Neural progenitor cell (in vitro differentiated cells): ENCODE results near the gene EEF2K. TPM values are rescaled to one million over a fixed set of nuclear protein-coding genes. Genes with fewer than 3 reads are reported as not detected.

Experiments
- DNase-seq: peaks from one replicate; pipeline ENCODE4 v3.0.0-alpha.2; 2016; ENCODE audit warnings: low spot score
- H2AFZ ChIP-seq: fragments of 200-600 bp; sonication (generic); replicated peaks from 2 replicates; pipeline ENCODE4 v1.6.1; 2016; ENCODE audit warnings: antibody characterized with exemption
- H3F3A ChIP-seq: fragments of 200-600 bp; sonication (generic); 2 replicates; pipeline ENCODE4 v1.6.1; 2016; ENCODE audit warnings: antibody characterized with exemption, low read depth
- H3K27ac ChIP-seq: fragments of 200-600 bp; sonication (generic); 2 replicates; pipeline ENCODE4 v1.5.1; 2016; ENCODE audit warnings: mild to moderate bottlenecking
- H3K27me3 ChIP-seq: fragments of 200-600 bp; sonication (generic); 2 replicates; pipeline ENCODE4 v1.6.1; 2016; ENCODE audit warnings: mild to moderate bottlenecking, moderate library complexity
- H3K36me3 ChIP-seq: fragments of 200-600 bp; sonication (generic); 2 replicates; pipeline ENCODE4 v1.5.1; 2016
- H3K4me1 ChIP-seq: fragments of 200-600 bp; sonication (generic); 2 replicates; pipeline ENCODE4 v1.6.1; 2016; ENCODE audit warnings: mixed run types
- H3K4me2 ChIP-seq: fragments of 200-600 bp; sonication (generic); 2 replicates; pipeline ENCODE4 v1.6.1; 2016
- H3K4me3 ChIP-seq: fragments of 200-600 bp; sonication (generic); 2 replicates; pipeline ENCODE4 v1.5.1; 2016
- H3K79me2 ChIP-seq: fragments of 200-600 bp; sonication (generic); 2 replicates; pipeline ENCODE4 v1.6.1; 2016; ENCODE audit warnings: low read depth
- H3K9ac ChIP-seq: fragments of 200-600 bp; sonication (generic); 2 replicates; pipeline ENCODE4 v1.6.1; 2016
- H3K9me3 ChIP-seq: fragments of 200-600 bp; sonication (generic); 2 replicates; pipeline ENCODE4 v1.5.1; 2016; ENCODE audit warnings: low read depth
- H4K20me1 ChIP-seq: fragments of 200-600 bp; sonication (generic); 2 replicates; pipeline ENCODE4 v1.6.1; 2016; ENCODE audit warnings: low read depth
- H3K27ac Mint-ChIP-seq: 3 replicates; pipeline ENCODE4 v1.8.0; 2021; ENCODE audit warnings: mixed read lengths
- H3K27me3 Mint-ChIP-seq: 2 replicates; pipeline ENCODE4 v1.8.0; 2022; ENCODE audit warnings: low read depth, mild to moderate bottlenecking, inconsistent platforms, moderate library complexity, mixed read lengths; ENCODE audit not compliant: insufficient read depth
- H3K36me3 Mint-ChIP-seq: 3 replicates; pipeline ENCODE4 v1.8.0; 2021; ENCODE audit warnings: mixed read lengths
- H3K4me1 Mint-ChIP-seq: 3 replicates; pipeline ENCODE4 v1.8.0; 2021; ENCODE audit warnings: mixed read lengths
- H3K4me3 Mint-ChIP-seq: 3 replicates; pipeline ENCODE4 v1.8.0; 2021; ENCODE audit warnings: mild to moderate bottlenecking, moderate library complexity, mixed read lengths
- H3K9me3 Mint-ChIP-seq: 3 replicates; pipeline ENCODE4 v1.8.0; 2020; ENCODE audit warnings: mixed read lengths
- EZH2 ChIP-seq: fragments of 200-600 bp; sonication (generic); IDR thresholded peaks from 2 replicates; pipeline ENCODE4 v1.6.1; 2017; ENCODE audit warnings: antibody characterized with exemption, mild to moderate bottlenecking, moderate library complexity
- EZH2phosphoT487 ChIP-seq: fragments of 200-600 bp; sonication (generic); IDR thresholded peaks from 2 replicates; pipeline ENCODE4 v1.6.1; 2017; ENCODE audit warnings: antibody characterized with exemption
- total RNA-seq: library from RNA; depleted of rRNA; stranded (reverse); fragments of >200 nt; gene quantifications from 2 replicates; pipeline ENCODE4 v1.2.3, GENCODE V29; 2015; ENCODE audit warnings: low replicate concordance
- TF ChIP-seq, protein P1 (sequence below): fragments of 200-600 bp; sonication (generic); IDR thresholded peaks from 2 replicates; pipeline ENCODE4 v1.5.1; 2017; ENCODE audit warnings: antibody characterized with exemption, mild to moderate bottlenecking

Gene EEF2K
- total RNA-seq, 1 donor from 2014 or later = 9.0 TPM

GRCh38 chr16:22297114-22297870, 91.2 kb downstream of the EEF2K start, which contains the start of gene POLR3E:
TSS of gene POLR3E (plus strand) at chr16:22297409. CDS start at chr16:22302969, 5,560 bp downstream.
- H3K4me1 Mint-ChIP-seq = peaks cover 28% of the 10 kb centered on the region
- peak within 1 kb of the TSS; percentile 97 for H3K4me3 Mint-ChIP-seq
- H3K27ac ChIP-seq = peak within 1 kb of the TSS; percentile 88
- peaks cover 47% of the 10 kb centered on the region for H3K79me2 ChIP-seq
- no peaks in the 10 kb centered on the region for H3K27me3 ChIP-seq
- H3K4me3 ChIP-seq = peak within 1 kb of the TSS; percentile 75
- TF ChIP-seq EZH2 = no peak
- TF ChIP-seq, protein P1, sequence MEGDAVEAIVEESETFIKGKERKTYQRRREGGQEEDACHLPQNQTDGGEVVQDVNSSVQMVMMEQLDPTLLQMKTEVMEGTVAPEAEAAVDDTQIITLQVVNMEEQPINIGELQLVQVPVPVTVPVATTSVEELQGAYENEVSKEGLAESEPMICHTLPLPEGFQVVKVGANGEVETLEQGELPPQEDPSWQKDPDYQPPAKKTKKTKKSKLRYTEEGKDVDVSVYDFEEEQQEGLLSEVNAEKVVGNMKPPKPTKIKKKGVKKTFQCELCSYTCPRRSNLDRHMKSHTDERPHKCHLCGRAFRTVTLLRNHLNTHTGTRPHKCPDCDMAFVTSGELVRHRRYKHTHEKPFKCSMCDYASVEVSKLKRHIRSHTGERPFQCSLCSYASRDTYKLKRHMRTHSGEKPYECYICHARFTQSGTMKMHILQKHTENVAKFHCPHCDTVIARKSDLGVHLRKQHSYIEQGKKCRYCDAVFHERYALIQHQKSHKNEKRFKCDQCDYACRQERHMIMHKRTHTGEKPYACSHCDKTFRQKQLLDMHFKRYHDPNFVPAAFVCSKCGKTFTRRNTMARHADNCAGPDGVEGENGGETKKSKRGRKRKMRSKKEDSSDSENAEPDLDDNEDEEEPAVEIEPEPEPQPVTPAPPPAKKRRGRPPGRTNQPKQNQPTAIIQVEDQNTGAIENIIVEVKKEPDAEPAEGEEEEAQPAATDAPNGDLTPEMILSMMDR = peak; percentile 91
- no peak for TF ChIP-seq EZH2phosphoT487
- H3K27me3 Mint-ChIP-seq = peaks cover 24% of the 10 kb centered on the region
- peaks cover 11% of the 10 kb centered on the region for H3K9me3 Mint-ChIP-seq
- peaks cover 17% of the 10 kb centered on the region for H3F3A ChIP-seq
- no peaks in the 10 kb centered on the region for H3K9me3 ChIP-seq
- peaks cover 44% of the 10 kb centered on the region for H4K20me1 ChIP-seq
- peak within 1 kb of the TSS; percentile 87 for H2AFZ ChIP-seq
- H3K4me1 ChIP-seq = peaks cover 5% of the 10 kb centered on the region
- peak within 1 kb of the TSS; percentile 78 for H3K9ac ChIP-seq
- H3K36me3 Mint-ChIP-seq = peaks cover 10% of the 10 kb centered on the region
- peak; percentile 98 for DNase-seq
- peak within 1 kb of the TSS; percentile 95 for H3K27ac Mint-ChIP-seq
- H3K4me2 ChIP-seq = peak within 1 kb of the TSS; percentile 83
- H3K36me3 ChIP-seq = no peaks in the 10 kb centered on the region

GRCh38 chr16:22297871-22298733, 92.0 kb downstream of the EEF2K start:
- Mint-ChIP-seq H3K27me3 (peaks cover 26% of the 10 kb centered on the region), H3K27ac (peak overlapping the region; percentile 95), H3K4me3 (peak overlapping the region; percentile 97), H3K36me3 (peaks cover 10% of the 10 kb centered on the region), H3K4me1 (peaks cover 26% of the 10 kb centered on the region), H3K9me3 (peaks cover 11% of the 10 kb centered on the region)
- DNase-seq = peak; percentile 87
- H4K20me1 ChIP-seq = peaks cover 49% of the 10 kb centered on the region
- no peaks in the 10 kb centered on the region for H3K9me3 ChIP-seq
- H3K4me2 ChIP-seq = peak overlapping the region; percentile 83
- peaks cover 5% of the 10 kb centered on the region for H3K4me1 ChIP-seq
- no peak overlapping the region for H2AFZ ChIP-seq
- H3K36me3 ChIP-seq = no peaks in the 10 kb centered on the region
- H3K27me3 ChIP-seq = no peaks in the 10 kb centered on the region
- H3K79me2 ChIP-seq = peaks cover 50% of the 10 kb centered on the region
- H3K4me3 ChIP-seq = peak overlapping the region; percentile 75
- H3K27ac ChIP-seq = peak overlapping the region; percentile 88
- H3F3A ChIP-seq = peaks cover 17% of the 10 kb centered on the region
- H3K9ac ChIP-seq = peak overlapping the region; percentile 78
- TF ChIP-seq, protein P1 = no peak
- TF ChIP-seq EZH2phosphoT487 (no peak), EZH2 (no peak)

- DNase-seq = no peak
- Mint-ChIP-seq H3K36me3 (peaks cover 11% of the 10 kb centered on the region), H3K4me1 (peaks cover 26% of the 10 kb centered on the region), H3K27me3 (peaks cover 26% of the 10 kb centered on the region), H3K27ac (no peak overlapping the region), H3K9me3 (peaks cover 11% of the 10 kb centered on the region), H3K4me3 (peak overlapping the region; percentile 97)
- H3K36me3 ChIP-seq = no peaks in the 10 kb centered on the region
- no peaks in the 10 kb centered on the region for H3K9me3 ChIP-seq
- H3K4me2 ChIP-seq = peak overlapping the region; percentile 83
- no peaks in the 10 kb centered on the region for H3K27me3 ChIP-seq
- peaks cover 5% of the 10 kb centered on the region for H3K4me1 ChIP-seq
- no peak overlapping the region for H3K27ac ChIP-seq
- H3F3A ChIP-seq = peaks cover 17% of the 10 kb centered on the region
- H4K20me1 ChIP-seq = peaks cover 55% of the 10 kb centered on the region
- H3K79me2 ChIP-seq = peaks cover 52% of the 10 kb centered on the region
- H3K9ac ChIP-seq = no peak overlapping the region
- no peak for TF ChIP-seq EZH2phosphoT487
- TF ChIP-seq EZH2 = no peak
- TF ChIP-seq, protein P1 = no peak
- peak overlapping the region; percentile 75 for H3K4me3 ChIP-seq
- no peak overlapping the region for H2AFZ ChIP-seq
Observed at GRCh38 chr16:22299036-22299435, 93.0 kb downstream of the EEF2K start.
